HG03045 (cell line): ENCODE measurements around the gene COL9A1.

ENCODE experiments used
- ATAC-seq: cut with Tn5 transposase; IDR thresholded peaks from one replicate; pipeline ENCODE4 v1.9.1; 2021; ENCODE audit warnings: mild to moderate bottlenecking, moderate library complexity; ENCODE audit not compliant: unreplicated experiment

COL9A1 gene

DNA sequence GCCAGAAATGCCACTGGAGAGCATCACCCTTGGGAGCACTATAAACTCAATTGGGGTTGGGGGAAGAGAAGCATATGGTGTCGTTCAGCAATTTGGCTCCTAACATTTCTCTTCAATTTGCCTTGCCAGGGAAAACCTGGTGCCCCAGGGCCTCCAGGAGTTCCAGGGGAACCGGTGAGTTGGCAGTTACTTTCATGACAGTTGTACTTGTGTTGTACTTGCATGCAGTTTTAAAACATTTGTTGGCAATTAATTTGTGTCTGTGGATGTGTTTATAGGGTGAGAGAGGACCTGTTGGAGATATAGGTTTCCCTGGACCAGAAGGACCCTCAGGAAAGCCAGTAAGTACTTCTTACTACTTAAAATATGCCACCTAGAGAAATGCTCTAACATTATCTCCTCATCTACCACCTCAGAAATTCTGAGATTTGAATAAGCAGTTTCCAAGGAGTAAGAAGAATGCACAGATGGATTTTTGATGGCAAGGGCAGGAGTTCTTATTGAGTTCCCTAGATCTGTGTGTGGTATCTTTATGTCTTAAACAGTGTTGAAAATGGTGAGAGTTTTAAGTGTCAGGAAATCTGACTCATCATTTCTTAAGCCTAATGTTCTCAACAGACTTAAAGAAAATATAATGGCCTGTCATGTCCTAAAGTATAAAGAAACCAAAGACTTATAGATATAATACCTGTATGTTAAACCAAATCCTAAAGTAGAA is 122.5 kb downstream of the COL9A1 start:
- no peak for ATAC-seq

DNA sequence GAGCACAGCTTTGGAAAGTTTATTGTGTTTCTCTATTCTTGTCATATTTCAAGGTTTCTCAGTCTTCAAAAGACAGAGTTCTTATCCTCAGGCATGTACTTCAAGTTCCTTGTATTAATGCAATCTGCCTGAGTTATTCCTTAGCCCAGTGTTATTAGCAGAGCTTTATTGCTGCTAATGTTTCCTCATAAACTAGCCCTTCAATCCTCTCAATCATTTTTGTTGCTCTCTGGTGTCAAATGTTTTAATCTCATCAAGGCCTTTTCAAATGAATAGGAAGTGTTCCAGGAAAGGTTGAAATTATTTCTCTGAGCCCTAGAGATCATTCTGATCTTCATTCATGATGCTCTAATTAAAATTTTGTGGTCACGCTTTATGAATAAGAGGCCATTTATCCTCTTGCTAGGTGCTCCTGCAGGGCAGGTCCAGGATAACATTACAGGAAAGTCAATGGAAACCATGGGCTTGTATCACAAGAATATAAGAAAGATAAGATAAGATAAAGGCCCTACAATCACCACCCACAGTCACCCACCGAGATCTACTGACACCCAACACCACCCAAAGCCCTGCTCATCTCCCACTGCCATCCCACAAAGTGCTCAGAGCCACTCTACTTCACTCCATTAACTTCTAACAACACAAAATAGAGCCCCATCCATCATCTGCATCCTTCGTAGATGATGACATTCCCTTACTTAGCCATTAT is 125.9 kb downstream of the COL9A1 start:
- ATAC-seq, result no peak

DNA sequence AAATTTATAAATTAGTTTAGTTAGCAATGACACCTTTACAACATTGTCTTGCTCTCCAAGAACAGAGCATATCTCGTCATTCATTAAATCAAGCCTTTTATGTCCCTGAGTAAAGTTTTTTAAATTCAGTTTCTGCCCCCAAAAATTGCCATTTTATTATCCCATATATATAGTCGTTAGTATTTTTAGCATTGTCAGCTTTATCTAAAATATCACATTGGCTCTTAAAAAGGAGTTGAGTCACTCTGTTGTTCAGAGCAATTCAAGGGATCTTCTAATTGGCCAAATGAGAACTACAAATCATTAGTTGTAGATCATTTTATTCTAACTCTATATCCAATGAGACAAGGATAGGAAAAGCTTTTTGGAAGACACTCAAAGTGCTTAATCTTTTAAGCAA is 127.1 kb downstream of the COL9A1 start:
- ATAC-seq, result no peak

DNA sequence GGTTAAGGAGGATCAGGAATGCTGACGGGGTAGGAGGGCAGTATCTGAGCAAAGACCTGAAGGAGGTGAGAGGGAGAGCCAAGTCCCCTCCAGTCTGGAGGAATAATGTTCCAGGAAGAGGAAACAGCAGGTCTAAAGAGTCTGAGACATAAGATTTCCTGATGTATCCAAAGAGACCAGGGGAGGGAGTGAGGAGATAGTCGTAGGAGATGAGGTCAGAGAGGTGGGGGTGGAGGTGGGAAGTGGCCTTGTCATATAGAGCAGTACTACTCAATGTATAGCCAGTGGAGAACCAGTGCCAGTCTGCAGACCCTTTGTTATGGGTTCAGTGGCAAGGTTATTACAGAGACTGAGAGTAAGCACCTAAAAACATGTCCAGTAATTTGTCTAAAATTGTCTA is 130.6 kb downstream of the COL9A1 start:
- ATAC-seq, result no peak

DNA sequence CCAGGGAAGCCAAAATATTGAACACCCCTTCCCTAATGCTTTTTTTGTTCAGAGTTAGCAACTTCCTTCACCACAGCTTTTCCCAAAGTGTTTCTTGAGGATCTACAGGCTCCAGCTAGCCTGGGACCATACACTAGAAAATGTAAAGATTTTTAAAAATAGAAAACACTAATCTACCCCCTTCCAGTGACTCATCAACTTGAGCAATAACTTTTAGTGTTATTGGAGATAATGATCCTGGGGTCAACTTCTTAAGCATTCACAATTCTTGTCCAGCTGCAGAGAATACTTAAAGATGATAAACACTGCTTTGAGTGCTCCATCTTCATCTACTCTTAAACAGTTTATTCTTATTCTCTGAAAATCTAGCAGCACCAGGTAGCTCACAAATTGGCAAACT is 131.6 kb downstream of the COL9A1 start:
- no peak for ATAC-seq

DNA sequence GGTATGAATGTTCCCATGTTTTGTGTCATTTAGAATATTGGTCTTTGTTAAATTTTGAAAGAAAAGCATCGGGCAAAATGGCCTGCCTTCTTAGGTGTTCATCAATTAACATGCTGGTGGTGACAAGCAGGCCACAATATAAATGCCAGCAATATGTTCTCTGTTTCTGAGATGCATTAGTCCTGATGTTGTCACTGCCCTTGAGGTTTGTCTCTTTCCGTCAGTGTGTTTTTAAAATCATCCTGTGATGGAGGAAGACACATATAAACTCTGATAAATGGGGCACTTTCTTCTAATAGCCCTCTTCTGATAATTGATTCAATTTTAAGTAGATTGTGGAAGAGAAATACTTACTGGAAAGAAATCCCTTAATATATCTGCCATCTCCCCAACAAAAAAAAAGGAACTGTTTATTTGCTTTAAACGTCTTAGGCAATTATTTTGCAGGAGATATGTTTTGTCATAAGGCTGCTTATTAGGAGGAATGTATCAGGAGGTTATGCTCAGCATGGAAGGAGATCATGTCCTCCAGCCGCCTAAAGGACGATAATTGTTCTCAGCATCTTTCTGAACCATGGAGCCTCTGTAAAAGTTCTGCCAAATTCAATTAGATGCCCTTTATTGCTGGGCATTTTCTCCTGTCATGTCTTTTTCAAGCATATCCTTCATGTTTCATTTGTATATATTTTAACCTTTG is 134.1 kb downstream of the COL9A1 start:
- ATAC-seq, result no peak
